ENCODE data around the gene TXNDC16.

DNA sequence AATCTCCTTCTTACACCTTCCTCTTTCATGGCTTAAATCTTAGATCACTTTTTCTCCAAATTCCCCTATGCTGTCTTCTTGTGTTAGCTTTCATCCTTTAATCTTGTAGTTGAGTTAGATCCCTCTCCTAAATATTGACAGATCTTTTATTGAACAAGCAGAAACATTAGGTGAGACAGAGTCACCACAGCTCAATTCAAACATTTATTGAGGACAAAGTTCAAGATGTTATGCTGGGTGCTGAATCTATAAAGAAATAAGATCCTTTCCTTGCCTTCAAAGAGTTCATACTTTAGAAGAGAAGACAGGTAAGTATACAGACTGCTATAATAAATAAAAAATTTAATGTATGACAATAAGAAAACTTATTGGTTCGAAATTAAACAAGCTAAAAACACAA is 109.7 kb downstream of the TXNDC16 start:
- TF ChIP-seq, protein P1, sequence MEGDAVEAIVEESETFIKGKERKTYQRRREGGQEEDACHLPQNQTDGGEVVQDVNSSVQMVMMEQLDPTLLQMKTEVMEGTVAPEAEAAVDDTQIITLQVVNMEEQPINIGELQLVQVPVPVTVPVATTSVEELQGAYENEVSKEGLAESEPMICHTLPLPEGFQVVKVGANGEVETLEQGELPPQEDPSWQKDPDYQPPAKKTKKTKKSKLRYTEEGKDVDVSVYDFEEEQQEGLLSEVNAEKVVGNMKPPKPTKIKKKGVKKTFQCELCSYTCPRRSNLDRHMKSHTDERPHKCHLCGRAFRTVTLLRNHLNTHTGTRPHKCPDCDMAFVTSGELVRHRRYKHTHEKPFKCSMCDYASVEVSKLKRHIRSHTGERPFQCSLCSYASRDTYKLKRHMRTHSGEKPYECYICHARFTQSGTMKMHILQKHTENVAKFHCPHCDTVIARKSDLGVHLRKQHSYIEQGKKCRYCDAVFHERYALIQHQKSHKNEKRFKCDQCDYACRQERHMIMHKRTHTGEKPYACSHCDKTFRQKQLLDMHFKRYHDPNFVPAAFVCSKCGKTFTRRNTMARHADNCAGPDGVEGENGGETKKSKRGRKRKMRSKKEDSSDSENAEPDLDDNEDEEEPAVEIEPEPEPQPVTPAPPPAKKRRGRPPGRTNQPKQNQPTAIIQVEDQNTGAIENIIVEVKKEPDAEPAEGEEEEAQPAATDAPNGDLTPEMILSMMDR (IDR thresholded peaks at IDR 0.05; ENCODE audit: extremely low read depth in 1 of 2, insufficient read depth in 1 of 2, low read depth in 1 of 2, low read length in 2 of 2), result no peak
- TF ChIP-seq POLR2A (IDR thresholded peaks at IDR 0.05; ENCODE audit: low read depth, low read length) (no peak), EZH2 (IDR thresholded peaks at IDR 0.05; ENCODE audit: borderline replicate concordance, low read depth, low read length, severe bottlenecking) (no peak), GATA2 (IDR thresholded peaks at IDR 0.05; ENCODE audit: insufficient read depth, insufficient read length, low read depth, low read length) (no peak), JUN (IDR thresholded peaks at IDR 0.05; ENCODE audit: borderline replicate concordance, insufficient read depth, insufficient read length, low read depth) (no peak)
- TF ChIP-seq, protein P2, sequence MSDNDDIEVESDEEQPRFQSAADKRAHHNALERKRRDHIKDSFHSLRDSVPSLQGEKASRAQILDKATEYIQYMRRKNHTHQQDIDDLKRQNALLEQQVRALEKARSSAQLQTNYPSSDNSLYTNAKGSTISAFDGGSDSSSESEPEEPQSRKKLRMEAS (IDR thresholded peaks at IDR 0.05; ENCODE audit: insufficient read depth, insufficient read length), result no peak
